Breast epithelium (tissue), 4 donors: ENCODE measurements around the gene LRRK1. TPM values are rescaled to one million over a fixed set of nuclear protein-coding genes. Genes with fewer than 3 reads are reported as not detected.

Experiments
- DNase-seq, 2 donors: peaks; one replicate each; pipeline ENCODE4 v3.0.0-alpha.2; 2019; ENCODE audit warnings: low spot score in 2 of 2
- H3K27ac ChIP-seq, 2 donors: fragments of 200-600 bp; sonication (generic) in 1 of 2; one replicate each; pipeline ENCODE4 v1.5.1; 2016 to 2019; ENCODE audit warnings: mild to moderate bottlenecking in 1 of 2
- H3K27me3 ChIP-seq, 2 donors: fragments of 200-600 bp; sonication (generic) in 1 of 2; one replicate each; pipeline versions ENCODE4 v1.5.1 to v1.6.0; 2017 to 2019; ENCODE audit warnings: control low read depth in 1 of 2, mild to moderate bottlenecking in 1 of 2
- H3K36me3 ChIP-seq: fragments of 200-600 bp; one replicate; pipeline ENCODE4 v1.5.1; 2019
- H3K4me1 ChIP-seq, 2 donors: fragments of 200-600 bp; sonication (generic); one replicate each; pipeline ENCODE4 v1.5.1; 2016 to 2019; ENCODE audit warnings: control low read depth in 1 of 2
- H3K4me3 ChIP-seq, 3 donors: fragments of 200-600 bp; sonication (generic); 1 replicate in 2 of 3; 2 replicates in 1 of 3; pipeline ENCODE4 v1.5.1; 2016 to 2019; ENCODE audit warnings: mild to moderate bottlenecking in 3 of 3, moderate library complexity in 2 of 3
- H3K9me3 ChIP-seq, 2 donors: fragments of 200-600 bp; sonication (generic) in 1 of 2; one replicate each; pipeline ENCODE4 v1.5.1; 2016 to 2019; ENCODE audit warnings: control low read depth in 1 of 2
- CTCF ChIP-seq, 3 donors: fragments of 450-650 bp; IDR thresholded peaks; one replicate each; pipeline ENCODE4 v1.5.1; 2016 to 2017; ENCODE audit warnings: antibody characterized with exemption in 3 of 3, mild to moderate bottlenecking in 3 of 3, moderate library complexity in 3 of 3
- POLR2A ChIP-seq: fragments of 450-650 bp; IDR thresholded peaks from one replicate; pipeline ENCODE4 v1.6.1; 2016; ENCODE audit warnings: antibody characterized with exemption, mild to moderate bottlenecking, moderate library complexity
- POLR2AphosphoS5 ChIP-seq, 3 donors: sonication (generic); formaldehyde crosslinking; IDR thresholded peaks; one replicate each; pipeline ENCODE4 v1.6.1; 2017; ENCODE audit warnings: antibody characterized with exemption in 3 of 3
- intact Hi-C: fragments of 100-400 bp; cut with DNase I; formaldehyde crosslinking; loops from one replicate; pipeline ENCODE4 v1.15.1; 2023; ENCODE audit warnings: low total_unique reads
- total RNA-seq, 3 donors: library from RNA; depleted of rRNA; stranded (reverse); fragments of >200 nt; gene quantifications; one replicate each; pipeline ENCODE4 v1.1.0, GENCODE V29; 2016

LRRK1 gene
- total RNA-seq, 3 donors from 2014 or later = 10.1 to 18.7 (median 14.4) TPM

- no peak for DNase-seq
- peaks cover 0 to 4% of the 10 kb centered on the region in 2 donors for H3K4me1 ChIP-seq
- H3K27me3 ChIP-seq = no peaks in the 10 kb centered on the region
- intact Hi-C loops = no loop called here
- H3K36me3 ChIP-seq = no peaks in the 10 kb centered on the region
- no peaks in the 10 kb centered on the region for H3K9me3 ChIP-seq
- TF ChIP-seq POLR2AphosphoS5 (IDR thresholded peaks at IDR 0.05) = no peak
- no peak for TF ChIP-seq POLR2A
- TF ChIP-seq CTCF (IDR thresholded peaks at IDR 0.05) = no peak
- H3K4me3 ChIP-seq = peak overlapping the region; percentile 59 to 86 (median 65)
- peak overlapping the region; percentile 72 to 79 for H3K27ac ChIP-seq
These were observed 38.3 kb upstream of the LRRK1 start for GRCh38 chr15:100880897-100881242.

- no peaks in the 10 kb centered on the region for H3K36me3 ChIP-seq
- peak overlapping the region; percentile 19 to 79 for H3K27ac ChIP-seq
- no peak for TF ChIP-seq POLR2A
- no peak for TF ChIP-seq CTCF (IDR thresholded peaks at IDR 0.05)
- TF ChIP-seq POLR2AphosphoS5 (IDR thresholded peaks at IDR 0.05) = no peak
- H3K27me3 ChIP-seq = no peaks in the 10 kb centered on the region
- no peaks in the 10 kb centered on the region for H3K9me3 ChIP-seq
- H3K4me3 ChIP-seq = peak overlapping the region; percentile 8 to 65 (median 26)
- intact Hi-C loops = no loop called here
- no peak for DNase-seq
- H3K4me1 ChIP-seq = peaks cover 0 to 4% of the 10 kb centered on the region in 2 donors
These were observed 37.4 kb upstream of the LRRK1 start for GRCh38 chr15:100881573-100882336.

- Histone ChIP-seq H3K9me3 (no peaks in the 10 kb centered on the region), H3K36me3 (no peaks in the 10 kb centered on the region), H3K27me3 (no peaks in the 10 kb centered on the region), H3K27ac (no peak overlapping the region), H3K4me1 (peaks cover 0 to 1% of the 10 kb centered on the region in 2 donors), H3K4me3 (no peak overlapping the region)
- intact Hi-C loops = no loop called here
- no peak for TF ChIP-seq POLR2AphosphoS5 (IDR thresholded peaks at IDR 0.05)
- TF ChIP-seq CTCF (IDR thresholded peaks at IDR 0.05) = no peak
- no peak for TF ChIP-seq POLR2A
- DNase-seq = no peak
These were observed 34.0 kb upstream of the LRRK1 start for GRCh38 chr15:100885116-100885515.

- H3K9me3 ChIP-seq = no peaks in the 10 kb centered on the region
- H3K27ac ChIP-seq = no peak overlapping the region
- H3K36me3 ChIP-seq = no peaks in the 10 kb centered on the region
- no peak overlapping the region for H3K4me3 ChIP-seq
- no peaks in the 10 kb centered on the region for H3K4me1 ChIP-seq
- H3K27me3 ChIP-seq = no peaks in the 10 kb centered on the region
- no peak for DNase-seq
- intact Hi-C loops = loop anchor here (1.0 kb wide), 1 partner anchor 34 kb away; no protein-coding TSS in a partner anchor
- TF ChIP-seq POLR2A = no peak
- no peak for TF ChIP-seq POLR2AphosphoS5 (IDR thresholded peaks at IDR 0.05)
- TF ChIP-seq CTCF (IDR thresholded peaks at IDR 0.05) = no peak
These were observed 33.3 kb upstream of the LRRK1 start for GRCh38 chr15:100885811-100886210.

- Histone ChIP-seq H3K4me1 (no peaks in the 10 kb centered on the region), H3K27me3 (no peaks in the 10 kb centered on the region), H3K4me3 (no peak overlapping the region), H3K9me3 (no peaks in the 10 kb centered on the region), H3K36me3 (no peaks in the 10 kb centered on the region), H3K27ac (no peak overlapping the region)
- DNase-seq = no peak
- intact Hi-C loops = no loop called here
- TF ChIP-seq CTCF (IDR thresholded peaks at IDR 0.05) (no peak), POLR2AphosphoS5 (IDR thresholded peaks at IDR 0.05) (no peak), POLR2A (no peak)
These were observed 31.8 kb upstream of the LRRK1 start for GRCh38 chr15:100887211-100887913.
